T-helper 17 cell (primary cell): ENCODE data around the gene MYCBP2. TPM values are rescaled to one million over a fixed set of nuclear protein-coding genes. Genes with fewer than 3 reads are reported as not detected.
A peak's percentile ranks its signal among the peaks of the same experiment; 100 is the strongest.
"Not testable (repeated sequence)": the region's sequence is repeated elsewhere in the genome, so short reads cannot be mapped to it uniquely, and the experiment has no call there.

ENCODE experiments used
- ATAC-seq: fragments of 150-1000 bp; cut with Tn5 transposase; 2 replicates; pipeline ENCODE4 v1.10.0; 2021; ENCODE audit warnings: mild to moderate bottlenecking, moderate library complexity
- DNase-seq, 3 donors: peaks; one replicate each; pipeline versions ENCODE4 v3.0.0 to v3.0.0-alpha.2; 2020 to 2021
- H3K9me3 ChIP-seq: one replicate; pipeline ENCODE4 v1.7.0; 2013; ENCODE audit warnings: low read length, mild to moderate bottlenecking; ENCODE audit not compliant: control insufficient read depth, poor library complexity, severe bottlenecking
- H3K27ac Mint-ChIP-seq: one replicate; pipeline ENCODE4 v1.8.0; 2022; ENCODE audit warnings: mild to moderate bottlenecking, moderate library complexity, mixed read lengths
- H3K27me3 Mint-ChIP-seq: one replicate; pipeline ENCODE4 v1.8.0; 2022; ENCODE audit warnings: mixed read lengths
- H3K36me3 Mint-ChIP-seq: one replicate; pipeline ENCODE4 v1.8.0; 2022; ENCODE audit warnings: low read depth, mixed read lengths
- H3K4me1 Mint-ChIP-seq: one replicate; pipeline ENCODE4 v1.8.0; 2022; ENCODE audit warnings: mild to moderate bottlenecking, mixed read lengths
- H3K4me3 Mint-ChIP-seq: one replicate; pipeline ENCODE4 v1.8.0; 2022; ENCODE audit warnings: mild to moderate bottlenecking, moderate library complexity, mixed read lengths
- total RNA-seq, 4 donors: library from RNA in 2 of 4; stranded (reverse) in 2 of 4; gene quantifications; one replicate each; pipeline ENCODE4 v1.2.3 and lab custom pipeline; 2022 to 2026

The MYCBP2 gene
- total RNA-seq, 2 donors from 2014 or later = 146 to 160 TPM

- Mint-ChIP-seq H3K27me3 (no peaks in the 10 kb centered on the region), H3K36me3 (peaks cover 2% of the 10 kb centered on the region), H3K4me1 (peaks cover 76% of the 10 kb centered on the region), H3K27ac (peak overlapping the region; percentile 49), H3K4me3 (peak overlapping the region; percentile 69)
- ATAC-seq = peak; percentile 46
- H3K9me3 ChIP-seq = no peaks in the 10 kb centered on the region
- no peak for DNase-seq
Observed at GRCh38 chr13:77309254-77309653, 17.6 kb downstream of the MYCBP2 start.

GRCh38 chr13:77306458-77306857, 20.4 kb downstream of the MYCBP2 start:
- H3K4me3 Mint-ChIP-seq = no peak overlapping the region
- H3K27me3 Mint-ChIP-seq = no peaks in the 10 kb centered on the region
- ATAC-seq (no peak), DNase-seq (no peak)
- no peaks in the 10 kb centered on the region for H3K9me3 ChIP-seq
- H3K4me1 Mint-ChIP-seq = peaks cover 67% of the 10 kb centered on the region
- peak overlapping the region; percentile 53 for H3K27ac Mint-ChIP-seq
- peaks cover 2% of the 10 kb centered on the region for H3K36me3 Mint-ChIP-seq

- no peak overlapping the region for H3K4me3 Mint-ChIP-seq
- H3K27me3 Mint-ChIP-seq = no peaks in the 10 kb centered on the region
- H3K4me1 Mint-ChIP-seq = peaks cover 65% of the 10 kb centered on the region
Observed at GRCh38 chr13:77305266-77305665, 21.6 kb downstream of the MYCBP2 start.

DNA sequence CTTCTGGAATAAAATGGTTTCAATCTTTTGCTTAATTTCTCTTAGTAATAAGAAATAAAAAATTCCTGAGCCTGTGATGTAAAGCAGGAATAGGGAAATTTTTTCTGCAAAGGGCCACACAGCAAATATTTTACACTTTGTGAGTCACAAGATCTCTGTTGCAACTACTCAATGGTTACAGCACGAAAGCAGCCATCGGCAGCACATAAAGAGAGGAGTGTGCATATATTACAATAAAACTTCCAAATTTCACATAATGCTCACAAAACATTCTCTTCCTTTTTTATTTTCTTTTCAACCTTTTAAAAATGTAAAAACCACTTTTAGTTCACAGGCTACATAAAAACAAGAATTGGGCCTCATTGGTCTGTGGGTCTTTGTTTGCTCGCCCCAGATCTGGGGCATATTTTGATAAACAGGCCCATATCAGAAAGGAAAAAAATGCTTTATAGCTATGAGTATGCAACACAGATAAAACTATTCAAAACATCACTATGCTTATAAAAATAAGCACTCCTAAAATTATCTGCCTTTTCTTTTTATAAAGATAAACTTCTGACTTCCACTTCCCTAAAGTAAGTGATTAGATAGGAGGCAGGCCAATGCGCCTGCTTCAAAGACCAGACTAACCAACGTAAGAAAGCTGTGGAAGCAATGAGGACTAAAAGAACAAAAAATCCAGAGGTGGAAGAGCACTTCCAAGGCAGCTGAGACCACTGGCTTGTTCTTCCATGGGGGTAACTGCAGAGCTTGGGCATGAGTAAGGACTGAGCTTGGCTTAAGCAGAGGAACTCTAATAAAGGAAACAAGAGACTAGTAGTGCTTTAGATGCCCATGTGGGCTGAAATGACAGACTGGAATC, 26.5 kb downstream of the MYCBP2 start:
- peaks cover 3% of the 10 kb centered on the region for H3K36me3 Mint-ChIP-seq
- H3K4me3 Mint-ChIP-seq = peak overlapping the region; percentile 12
- ATAC-seq (no peak), DNase-seq (no peak)
- peak overlapping the region; percentile 86 for H3K27ac Mint-ChIP-seq
- H3K9me3 ChIP-seq = no peaks in the 10 kb centered on the region
- H3K4me1 Mint-ChIP-seq = peaks cover 49% of the 10 kb centered on the region
- no peaks in the 10 kb centered on the region for H3K27me3 Mint-ChIP-seq

More at GRCh38 chr13:77305266-77305665, 21.6 kb downstream of the MYCBP2 start:
- no peak overlapping the region for H3K27ac Mint-ChIP-seq
- H3K9me3 ChIP-seq = no peaks in the 10 kb centered on the region
- no peaks in the 10 kb centered on the region for H3K36me3 Mint-ChIP-seq
- no peak for ATAC-seq
- DNase-seq = no peak

DNA sequence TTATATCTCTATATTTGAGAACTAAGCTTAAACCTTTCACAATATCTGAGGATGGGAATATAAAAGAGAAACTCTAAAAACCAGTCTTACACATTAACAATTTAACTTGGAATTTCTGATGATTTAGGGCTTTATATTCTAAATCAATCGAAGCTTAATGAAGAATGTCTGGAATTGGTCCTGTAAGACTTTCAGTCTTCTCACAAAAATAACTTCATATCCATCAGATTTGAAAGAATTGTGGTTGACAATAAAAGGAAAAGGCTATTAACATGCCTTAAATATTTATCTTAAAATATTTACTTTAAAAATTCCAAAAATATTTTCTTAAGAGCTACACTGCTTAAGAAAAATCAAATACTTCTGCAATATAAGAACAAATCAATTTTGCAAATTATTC, 27.3 kb downstream of the MYCBP2 start:
- H3K27me3 Mint-ChIP-seq = no peaks in the 10 kb centered on the region
- H3K4me3 Mint-ChIP-seq = no peak overlapping the region
- no peaks in the 10 kb centered on the region for H3K9me3 ChIP-seq
- DNase-seq (no peak), ATAC-seq (no peak)
- H3K36me3 Mint-ChIP-seq = peaks cover 6% of the 10 kb centered on the region
- H3K27ac Mint-ChIP-seq = peak overlapping the region; percentile 24
- peaks cover 46% of the 10 kb centered on the region for H3K4me1 Mint-ChIP-seq

DNA sequence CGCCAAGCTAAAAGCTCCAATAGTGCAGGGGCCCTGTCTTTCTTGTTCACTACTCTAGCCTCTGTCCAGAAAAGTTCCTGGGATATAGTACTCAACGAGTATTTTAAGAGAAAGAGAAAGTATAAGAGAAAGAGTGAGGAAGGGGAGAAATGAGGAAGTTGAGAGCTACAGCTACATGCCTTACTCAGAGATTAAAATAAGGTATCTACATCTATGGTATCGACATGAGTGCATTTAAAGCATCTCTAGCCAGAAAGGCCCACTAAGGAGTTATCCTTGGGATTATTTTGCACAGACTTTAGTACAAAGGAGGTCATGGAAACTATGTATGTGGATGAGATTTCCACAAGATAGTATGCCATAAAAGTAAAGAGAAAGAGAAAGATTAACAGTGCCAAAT, 28.5 kb downstream of the MYCBP2 start:
- Mint-ChIP-seq H3K36me3 (peaks cover 9% of the 10 kb centered on the region), H3K27me3 (no peaks in the 10 kb centered on the region), H3K27ac (no peak overlapping the region), H3K4me3 (peak overlapping the region; percentile 67), H3K4me1 (peaks cover 41% of the 10 kb centered on the region)
- ATAC-seq (peak; percentile 45), DNase-seq (no peak)
- H3K9me3 ChIP-seq = no peaks in the 10 kb centered on the region

GRCh38 chr13:77291774-77292173, 35.1 kb downstream of the MYCBP2 start:
- no peak for ATAC-seq
- no peaks in the 10 kb centered on the region for H3K9me3 ChIP-seq
- Mint-ChIP-seq H3K4me1 (peaks cover 27% of the 10 kb centered on the region), H3K36me3 (peaks cover 22% of the 10 kb centered on the region), H3K27me3 (no peaks in the 10 kb centered on the region), H3K27ac (peak overlapping the region; percentile 49), H3K4me3 (no peak overlapping the region)
- DNase-seq = no peak

DNA sequence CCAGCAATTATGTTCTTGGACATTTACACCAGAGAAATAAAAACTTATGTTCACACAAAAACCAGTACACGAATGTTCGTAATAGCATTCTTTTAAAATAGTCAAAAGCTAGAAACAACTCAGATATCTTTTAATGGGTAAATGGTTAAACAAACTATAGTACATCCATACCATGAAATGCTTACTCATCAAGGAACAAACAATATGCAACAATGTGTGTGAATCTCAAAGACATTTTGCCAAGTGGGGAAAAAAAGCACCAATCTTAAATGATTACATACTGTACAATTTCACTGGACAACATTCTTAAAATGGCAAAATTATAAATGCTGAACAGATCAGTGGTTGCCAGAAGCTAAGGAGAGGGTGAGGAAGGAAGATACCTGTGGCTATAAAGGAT, 36.6 kb downstream of the MYCBP2 start:
- no peak overlapping the region for H3K4me3 Mint-ChIP-seq
- peaks cover 27% of the 10 kb centered on the region for H3K4me1 Mint-ChIP-seq
- H3K27me3 Mint-ChIP-seq = no peaks in the 10 kb centered on the region
- peak overlapping the region; percentile 49 for H3K27ac Mint-ChIP-seq
- no peak for ATAC-seq
- no peak for DNase-seq
- no peaks in the 10 kb centered on the region for H3K9me3 ChIP-seq
- H3K36me3 Mint-ChIP-seq = peaks cover 26% of the 10 kb centered on the region

DNA sequence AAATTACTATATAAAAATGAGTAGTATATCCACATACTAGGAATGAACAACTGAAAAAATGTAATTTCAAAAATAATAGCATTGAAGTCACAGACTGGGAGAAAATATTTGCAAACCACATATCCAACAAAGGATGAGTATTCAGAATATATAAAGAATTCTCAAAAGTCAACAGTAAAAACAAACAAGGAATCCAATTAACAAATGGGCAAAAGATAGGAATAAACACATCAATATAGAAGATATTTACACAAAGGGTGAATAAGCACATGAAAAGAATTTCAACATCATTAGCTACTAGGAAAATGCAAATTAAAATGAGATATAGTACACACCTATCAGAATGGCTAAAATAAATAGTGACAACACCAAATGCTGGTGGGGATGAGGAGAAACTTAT, 37.0 kb downstream of the MYCBP2 start:
- no peaks in the 10 kb centered on the region for H3K27me3 Mint-ChIP-seq
- H3K4me3 Mint-ChIP-seq = no peak overlapping the region
- H3K9me3 ChIP-seq = no peaks in the 10 kb centered on the region
- ATAC-seq (no peak), DNase-seq (no peak)
- peak overlapping the region; percentile 49 for H3K27ac Mint-ChIP-seq
- H3K4me1 Mint-ChIP-seq = peaks cover 26% of the 10 kb centered on the region
- peaks cover 25% of the 10 kb centered on the region for H3K36me3 Mint-ChIP-seq

GRCh38 chr13:77285632-77286031, 41.3 kb downstream of the MYCBP2 start:
- peaks cover 12% of the 10 kb centered on the region for H3K36me3 Mint-ChIP-seq
- H3K4me3 Mint-ChIP-seq, H3K27me3 Mint-ChIP-seq, H3K9me3 ChIP-seq, ATAC-seq, DNase-seq, H3K27ac Mint-ChIP-seq: not testable (repeated sequence)
- peaks cover 26% of the 10 kb centered on the region for H3K4me1 Mint-ChIP-seq

GRCh38 chr13:77285098-77285497, 41.8 kb downstream of the MYCBP2 start:
- H3K36me3 Mint-ChIP-seq = peaks cover 12% of the 10 kb centered on the region
- no peak for ATAC-seq

GRCh38 chr13:77274126-77274525, 52.8 kb downstream of the MYCBP2 start:
- no peaks in the 10 kb centered on the region for H3K9me3 ChIP-seq
- H3K4me1 Mint-ChIP-seq = peaks cover 22% of the 10 kb centered on the region
- no peaks in the 10 kb centered on the region for H3K27me3 Mint-ChIP-seq
- DNase-seq = no peak
- H3K4me3 Mint-ChIP-seq = no peak overlapping the region
- H3K36me3 Mint-ChIP-seq = peaks cover 14% of the 10 kb centered on the region
- no peak for ATAC-seq
- no peak overlapping the region for H3K27ac Mint-ChIP-seq

More at GRCh38 chr13:77285098-77285497, 41.8 kb downstream of the MYCBP2 start:
- no peaks in the 10 kb centered on the region for H3K9me3 ChIP-seq
- Mint-ChIP-seq H3K4me1 (peaks cover 26% of the 10 kb centered on the region), H3K27ac (no peak overlapping the region), H3K4me3 (no peak overlapping the region), H3K27me3 (no peaks in the 10 kb centered on the region)
- no peak for DNase-seq

- Mint-ChIP-seq H3K27ac (no peak overlapping the region), H3K4me1 (peaks cover 8% of the 10 kb centered on the region), H3K36me3 (peaks cover 10% of the 10 kb centered on the region), H3K27me3 (no peaks in the 10 kb centered on the region), H3K4me3 (no peak overlapping the region)
- ATAC-seq (no peak), DNase-seq (no peak)
- H3K9me3 ChIP-seq = no peaks in the 10 kb centered on the region
Observed at GRCh38 chr13:77269141-77269540, 57.8 kb downstream of the MYCBP2 start.

DNA sequence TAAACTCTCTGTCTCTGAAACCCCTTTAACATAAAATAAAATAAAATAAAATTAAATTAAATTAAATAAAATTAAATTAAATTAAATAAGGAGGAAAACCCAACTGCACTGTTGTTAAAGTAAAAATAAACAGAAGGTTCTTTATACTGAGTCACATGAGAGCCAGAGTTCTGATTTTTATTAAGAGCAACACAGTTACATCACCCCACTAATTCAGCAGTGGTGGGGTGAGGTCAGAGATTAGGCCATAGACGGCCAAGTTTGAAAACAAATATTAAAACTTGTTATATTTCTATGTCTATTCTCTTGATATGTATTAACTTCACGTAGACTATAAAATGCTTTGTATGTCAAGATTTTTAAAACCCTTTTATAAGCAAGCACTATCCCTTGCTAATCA, 59.5 kb downstream of the MYCBP2 start:
- DNase-seq = no peak
- H3K4me1 Mint-ChIP-seq = peaks cover 7% of the 10 kb centered on the region
- H3K9me3 ChIP-seq = no peaks in the 10 kb centered on the region
- H3K36me3 Mint-ChIP-seq = peaks cover 10% of the 10 kb centered on the region
- no peaks in the 10 kb centered on the region for H3K27me3 Mint-ChIP-seq
- no peak for ATAC-seq
- no peak overlapping the region for H3K27ac Mint-ChIP-seq
- H3K4me3 Mint-ChIP-seq = no peak overlapping the region
